ENCODE results near the gene STRN4.
A peak's percentile ranks its signal among the peaks of the same experiment; 100 is the strongest.
"Not testable (repeated sequence)": the region's sequence is repeated elsewhere in the genome, so short reads cannot be mapped to it uniquely, and the experiment has no call there.

The STRN4 gene

DNA sequence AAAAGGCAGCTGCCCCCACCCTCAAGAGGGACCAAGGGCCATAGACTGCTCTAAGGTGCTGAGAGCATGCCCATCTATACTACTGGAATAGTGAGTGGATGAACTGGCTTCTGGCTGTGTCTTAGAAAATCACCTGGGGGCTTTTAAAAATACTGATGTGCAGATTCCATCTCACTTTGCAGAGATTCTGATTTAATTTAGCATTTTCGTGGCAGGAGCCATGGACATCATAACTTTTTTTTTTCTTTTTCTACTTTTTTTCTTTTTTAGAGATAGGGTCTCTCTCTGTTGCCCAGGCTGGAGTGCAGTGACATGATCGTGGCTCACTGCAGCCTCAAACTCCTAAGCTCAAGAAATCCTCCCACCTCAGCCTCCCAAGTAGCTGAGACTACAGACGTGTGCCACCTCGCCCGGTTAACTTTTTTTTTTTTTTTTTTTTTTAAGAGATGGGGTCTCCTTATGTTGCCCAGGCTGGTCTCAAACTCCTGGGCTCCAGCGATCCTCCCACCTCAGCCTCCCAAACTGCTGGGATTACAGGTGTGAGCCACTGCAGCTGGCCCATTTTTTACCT lies 33.4 kb downstream of the STRN4 start:
- not testable (repeated sequence) for DNase-seq (ENCODE audit: low spot score)

DNA sequence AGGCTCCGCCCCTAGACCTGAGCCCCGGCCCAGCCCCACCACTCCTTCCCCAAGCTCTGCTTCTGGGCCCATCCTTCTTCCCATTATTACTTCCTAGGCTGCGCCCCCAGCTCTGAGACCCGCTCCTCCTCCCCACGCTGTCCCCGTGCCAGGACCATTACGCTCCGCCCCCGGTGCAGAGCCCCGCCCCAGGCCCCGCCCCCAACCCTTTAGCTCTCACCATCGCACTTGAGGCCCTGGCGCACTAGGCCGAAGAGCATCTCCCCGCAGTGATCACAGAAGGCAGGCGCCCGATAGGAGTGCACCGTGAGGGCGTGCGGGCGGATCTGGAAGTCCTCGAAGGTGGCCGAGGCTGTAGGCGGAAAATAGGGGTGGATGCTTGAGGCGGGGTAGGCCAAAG lies 35.6 kb downstream of the STRN4 start:
- no peak for DNase-seq (ENCODE audit: low spot score)

DNA sequence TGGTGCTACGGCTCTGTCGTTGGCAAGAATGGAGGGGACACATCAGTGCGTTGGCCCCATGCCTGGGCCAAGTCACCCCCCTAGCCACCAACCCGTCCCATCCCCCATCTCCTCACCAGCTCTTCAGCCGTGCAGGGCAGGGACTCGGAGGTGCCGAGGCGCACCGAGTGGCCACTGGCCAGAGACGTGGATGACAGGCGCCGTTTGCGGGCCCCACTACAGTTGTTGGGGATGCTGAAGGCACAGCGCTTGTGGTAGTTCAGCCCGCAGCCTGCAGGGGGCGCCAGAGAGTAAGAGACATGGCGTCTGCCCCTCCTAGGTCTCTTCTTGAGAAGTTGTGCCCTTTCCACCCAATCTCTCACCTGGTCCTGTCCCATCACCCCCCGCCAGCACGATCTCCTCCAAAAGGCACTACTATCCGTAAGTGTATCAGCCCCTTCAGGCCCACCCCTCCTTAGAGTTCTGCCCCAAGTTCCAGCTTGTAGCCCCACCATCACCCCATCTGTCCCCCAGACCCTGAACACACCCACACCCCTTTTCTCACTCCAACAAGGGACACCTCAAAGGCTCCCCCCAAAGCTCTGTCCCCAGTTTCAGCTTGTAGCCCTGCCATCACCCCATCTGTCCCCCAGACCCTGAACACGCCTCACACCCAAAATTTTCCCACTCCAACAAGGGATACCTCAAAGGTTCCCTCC lies 41.7 kb downstream of the STRN4 start:
- DNase-seq (ENCODE audit: low spot score), result no peak

DNA sequence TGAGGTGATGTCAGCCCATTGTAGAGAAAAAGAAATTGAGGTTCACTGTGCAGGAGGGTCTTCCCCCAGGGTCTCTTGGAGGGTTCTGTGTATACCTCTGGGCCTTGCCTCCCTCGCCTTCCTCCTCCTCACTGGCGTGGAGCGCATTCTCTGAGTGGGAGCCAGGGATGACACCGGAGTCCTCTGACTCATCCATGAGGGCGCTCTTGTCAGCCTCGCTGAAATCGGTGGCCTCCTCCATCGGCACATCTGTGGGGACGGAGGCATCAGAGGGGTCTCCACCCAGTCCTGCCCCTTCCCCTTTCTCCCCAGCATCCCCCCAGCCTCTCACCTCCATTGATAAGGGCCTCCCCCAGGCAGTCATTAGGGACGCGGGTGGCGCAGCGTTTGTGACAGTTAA lies 45.5 kb downstream of the STRN4 start:
- no peak for DNase-seq (ENCODE audit: low spot score)

DNA sequence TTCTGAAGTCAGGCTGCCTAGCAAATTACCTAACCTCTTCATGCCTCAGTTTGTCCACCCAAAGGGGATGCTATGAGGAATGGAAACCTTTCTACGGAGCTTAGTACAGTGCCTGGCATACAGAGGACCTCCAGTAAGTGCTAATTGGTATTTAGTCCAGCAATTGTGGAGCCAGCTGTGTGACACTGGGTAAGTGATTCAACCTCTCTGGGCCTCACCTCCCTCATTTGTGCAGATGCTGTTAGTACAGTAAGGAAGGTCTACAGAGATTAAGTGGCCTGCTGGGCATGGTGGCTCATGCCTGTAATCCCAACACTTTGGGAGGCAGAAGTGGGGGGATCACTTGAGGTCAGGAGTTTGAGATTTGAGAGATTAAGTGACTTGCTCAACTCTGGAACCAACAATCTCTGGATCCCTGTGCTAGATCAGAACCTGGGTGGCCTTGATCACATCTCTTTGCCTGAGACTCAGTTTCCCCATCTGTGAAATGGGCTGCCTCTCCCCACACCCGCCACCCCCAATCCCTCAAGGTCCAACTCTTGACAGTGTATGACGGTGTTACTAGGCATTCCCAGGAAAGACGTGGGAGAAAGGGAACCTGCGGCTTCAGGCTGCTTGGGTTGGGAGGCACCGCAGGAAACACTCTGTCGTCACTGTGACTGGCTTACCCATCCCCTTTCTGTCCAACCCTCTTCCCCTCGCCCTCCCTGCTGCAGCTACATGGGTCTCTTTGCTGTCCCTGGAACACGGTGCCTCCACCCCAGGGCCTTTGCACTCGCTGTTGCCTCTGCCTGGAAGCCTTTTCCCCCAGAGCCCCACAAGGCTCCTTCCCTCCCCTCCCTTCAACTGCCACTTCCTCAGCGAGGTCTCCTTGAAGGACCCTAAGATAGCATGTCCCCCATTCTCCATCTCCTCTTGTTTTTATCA lies 47.6 kb downstream of the STRN4 start:
- no peak for DNase-seq (ENCODE audit: low spot score)

DNA sequence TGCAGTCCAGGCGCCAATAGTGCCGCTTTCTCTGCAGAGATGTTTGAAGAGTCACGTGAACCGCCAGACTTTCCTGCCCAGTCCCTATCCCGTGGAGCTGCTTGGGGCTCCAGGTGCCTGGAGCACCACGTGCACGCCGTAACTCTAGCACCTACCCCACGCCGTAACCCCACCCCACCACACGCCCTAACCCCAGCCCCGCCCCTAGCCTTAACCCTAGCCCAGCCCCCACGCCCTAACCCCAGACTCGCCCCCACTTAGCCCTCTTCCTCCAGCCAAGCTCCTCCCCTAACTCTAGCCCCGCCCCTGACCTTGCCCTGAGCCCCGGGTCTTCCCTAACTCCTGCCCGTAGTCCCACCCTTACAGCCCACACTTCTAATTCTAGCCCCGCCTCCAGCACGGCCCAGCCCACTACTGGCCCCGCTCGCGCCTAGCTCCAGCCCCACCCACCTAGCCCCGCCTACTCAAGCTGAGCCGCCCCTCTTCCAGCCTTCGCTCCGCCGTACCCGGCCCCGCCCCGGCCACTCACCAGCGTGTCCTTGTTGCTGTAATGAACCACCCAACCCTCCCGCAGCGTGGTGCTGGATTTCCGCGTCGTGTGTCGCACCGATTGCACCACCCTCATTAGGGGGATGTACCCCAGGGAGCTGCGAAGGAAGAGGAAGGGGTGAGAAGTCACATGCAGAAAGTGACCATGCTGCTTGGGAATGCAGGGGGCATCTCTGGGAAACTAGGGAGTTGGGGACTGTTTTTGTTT lies 48.9 kb downstream of the STRN4 start:
- peak; percentile 97 for DNase-seq (ENCODE audit: low spot score)

DNA sequence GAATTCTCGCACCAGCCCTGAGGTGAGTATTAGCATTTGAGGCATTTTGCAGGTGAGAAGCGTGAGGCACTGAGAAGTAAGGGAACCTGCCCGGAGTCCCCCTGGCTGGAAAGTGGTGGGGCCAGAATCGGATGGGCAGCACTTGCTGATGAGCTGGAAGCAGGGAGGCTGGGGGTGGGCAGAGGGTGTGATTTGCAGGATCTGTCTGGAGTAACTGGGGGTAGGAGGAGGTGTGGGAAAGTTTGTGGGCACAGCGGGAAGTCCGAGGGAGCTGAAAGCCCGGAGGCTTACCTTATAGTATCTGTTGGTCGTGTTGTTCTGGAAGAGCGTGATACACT lies 49.4 kb downstream of the STRN4 start:
- DNase-seq (ENCODE audit: low spot score), result no peak

DNA sequence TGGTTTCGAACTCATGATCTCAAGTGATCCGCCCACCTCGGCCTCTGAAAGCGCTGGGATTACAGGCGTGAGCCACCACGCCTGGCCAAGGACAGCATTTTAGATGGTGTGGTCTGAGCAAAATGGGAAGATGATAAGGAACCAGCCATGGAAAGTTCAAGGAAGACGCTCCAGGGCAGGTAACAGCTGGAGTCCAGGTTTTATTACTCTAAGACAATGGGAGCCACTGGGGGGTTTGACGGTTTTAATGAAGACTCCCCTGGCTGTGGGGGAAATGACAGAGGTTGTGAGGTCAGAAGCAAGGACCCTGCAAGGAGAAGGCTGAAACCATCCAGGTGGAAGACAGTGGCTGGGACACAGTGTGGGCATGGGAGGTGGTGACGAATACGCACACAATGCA lies 50.2 kb downstream of the STRN4 start:
- no peak for DNase-seq (ENCODE audit: low spot score)

DNA sequence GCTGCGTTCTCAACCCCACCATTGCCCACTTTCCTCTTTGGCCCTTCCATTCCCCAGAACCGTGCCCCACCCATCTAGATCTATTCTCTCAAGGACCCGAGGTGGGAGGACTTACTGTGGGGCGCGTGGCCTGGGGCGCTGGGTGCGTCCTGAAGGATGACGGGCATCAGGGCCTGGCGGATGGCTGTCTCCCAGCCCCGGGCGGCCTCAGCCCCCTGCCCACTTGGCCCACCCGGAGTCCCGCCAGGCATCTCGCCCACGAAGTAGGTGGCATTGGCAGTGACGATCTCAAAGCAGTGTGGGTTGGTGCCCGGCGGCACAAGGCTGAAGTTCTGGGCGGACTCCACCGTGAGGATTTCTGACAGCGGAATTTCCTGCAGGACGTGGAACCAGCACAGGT lies 52.5 kb downstream of the STRN4 start:
- DNase-seq (ENCODE audit: low spot score), result no peak

DNA sequence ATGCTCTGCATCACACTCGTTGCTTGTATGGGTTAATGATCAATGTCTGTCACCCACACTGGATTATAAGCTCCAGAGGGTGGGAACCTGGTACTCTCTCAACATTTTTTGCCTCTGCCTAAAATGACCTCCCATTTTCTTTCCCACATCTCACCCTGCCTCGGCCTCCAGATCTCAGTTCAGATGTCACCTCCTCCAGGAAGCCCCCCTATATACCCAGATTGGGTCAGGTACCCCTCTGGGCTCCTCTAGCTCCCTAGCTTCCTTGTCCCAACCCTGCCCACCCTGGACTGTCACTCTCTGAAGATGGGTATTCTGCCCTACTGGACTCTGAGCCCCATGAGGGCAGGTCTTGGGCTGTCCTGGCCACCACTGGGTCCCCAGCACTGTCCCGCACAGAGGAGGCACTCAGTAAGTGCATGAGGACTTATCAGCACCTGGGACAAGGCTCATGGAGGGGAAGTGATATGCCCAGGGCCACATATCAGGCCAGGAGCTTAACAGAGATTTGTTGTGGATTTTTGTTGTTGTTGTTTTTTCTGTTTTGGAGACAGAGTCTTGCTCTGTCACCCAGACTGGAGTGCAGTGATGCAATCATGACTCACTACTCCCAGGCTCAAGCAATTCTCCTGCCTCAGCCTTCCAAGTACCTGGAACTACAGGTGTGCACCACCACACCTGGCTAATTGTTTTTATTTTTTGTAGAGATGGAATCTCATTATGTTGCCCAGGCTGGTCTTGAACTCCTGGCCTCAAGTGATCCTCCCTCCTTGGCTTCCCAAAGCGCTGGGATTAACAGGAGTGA lies 53.1 kb downstream of the STRN4 start:
- DNase-seq (ENCODE audit: low spot score), result no peak

DNA sequence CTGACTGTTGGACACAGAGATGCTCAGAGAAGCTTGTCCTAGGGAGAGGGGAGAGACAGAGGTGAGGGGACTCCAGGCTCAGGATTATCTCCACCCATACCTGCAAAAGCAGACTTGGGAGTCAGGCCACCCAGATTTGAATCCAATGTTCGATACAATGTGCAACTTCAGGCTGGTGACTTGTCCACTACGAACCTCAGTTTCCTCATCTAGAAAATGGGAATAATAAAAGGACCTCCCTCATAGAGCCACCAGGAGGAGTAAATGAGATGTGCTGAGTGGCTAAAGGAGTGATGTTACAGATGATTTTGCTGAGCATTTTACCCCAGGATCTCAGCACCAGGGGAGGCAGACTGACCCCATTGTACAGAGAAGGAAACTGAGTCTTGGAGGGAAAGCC lies 54.3 kb downstream of the STRN4 start:
- DNase-seq (ENCODE audit: low spot score), result no peak

DNA sequence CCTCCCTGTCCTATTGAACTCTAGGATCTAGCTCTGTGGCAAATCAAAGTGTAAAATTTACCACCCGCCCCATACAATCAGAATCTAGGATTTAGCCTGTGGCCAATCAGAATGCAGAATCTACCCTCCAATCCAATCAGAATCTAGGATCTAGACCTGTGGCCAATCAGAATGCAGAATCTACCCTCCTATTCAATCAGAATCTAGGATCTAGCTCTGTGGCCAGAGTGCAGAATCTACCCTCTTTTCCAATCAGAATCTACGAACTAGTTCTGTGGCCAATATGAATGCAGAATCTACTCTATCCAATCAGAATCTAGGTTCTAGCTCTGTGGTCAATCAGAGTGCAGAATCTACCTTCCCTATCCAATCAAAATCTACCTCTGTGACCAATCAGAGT lies 55.1 kb downstream of the STRN4 start:
- DNase-seq (ENCODE audit: low spot score), result no peak

DNA sequence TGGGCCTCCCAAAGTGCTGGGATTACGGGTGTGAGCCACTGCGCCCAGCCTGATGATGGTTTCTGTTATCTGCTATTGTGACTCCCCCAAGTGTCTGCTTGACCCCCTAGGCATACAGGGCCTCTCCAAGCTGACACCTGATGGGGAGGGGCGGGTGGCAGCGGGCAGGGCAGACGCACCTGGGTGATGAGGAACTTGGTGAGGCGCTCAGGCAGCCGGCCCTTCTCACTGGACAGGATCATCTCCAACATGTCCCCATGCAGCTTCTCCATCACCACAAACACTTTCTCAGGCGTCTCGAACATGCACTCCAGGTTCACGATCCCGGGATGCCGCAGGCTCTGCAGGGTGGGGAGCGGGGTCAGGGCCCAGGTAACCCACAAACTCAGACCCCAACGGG lies 56.9 kb downstream of the STRN4 start:
- no peak for DNase-seq (ENCODE audit: low spot score)

DNA sequence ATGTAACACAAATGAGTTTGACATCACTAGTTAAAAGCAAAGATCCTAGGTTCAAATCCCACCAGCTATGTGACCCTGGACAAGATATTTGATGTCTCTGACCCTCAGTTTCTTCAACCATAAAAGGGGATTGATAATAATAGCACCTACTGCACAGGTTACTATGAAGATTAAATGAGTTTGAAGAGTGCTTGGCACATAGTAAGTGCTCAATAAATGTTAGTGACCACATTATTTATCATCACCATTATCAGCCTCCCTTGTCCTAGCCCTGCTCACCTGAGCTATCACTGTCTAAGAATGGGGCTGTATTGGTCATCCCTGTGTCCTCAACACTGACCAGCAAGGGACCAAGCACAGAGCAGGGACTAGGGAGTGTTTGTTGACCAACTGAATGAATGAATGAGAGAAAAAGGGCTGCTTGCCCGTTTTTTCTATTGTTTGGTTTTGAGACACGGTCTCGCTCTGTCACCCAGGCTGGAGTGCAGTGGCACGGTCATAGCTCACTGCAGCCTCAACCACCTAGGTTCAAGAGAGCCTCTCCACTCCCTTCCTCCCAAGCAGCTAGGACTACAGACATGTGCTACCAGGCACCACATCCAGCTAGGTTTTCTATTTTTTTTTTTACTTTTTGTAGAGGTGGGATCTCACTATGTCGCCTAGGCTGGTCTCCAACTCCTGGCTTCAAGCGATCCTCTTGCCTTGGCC lies 58.7 kb downstream of the STRN4 start:
- DNase-seq (ENCODE audit: low spot score), result no peak

DNA sequence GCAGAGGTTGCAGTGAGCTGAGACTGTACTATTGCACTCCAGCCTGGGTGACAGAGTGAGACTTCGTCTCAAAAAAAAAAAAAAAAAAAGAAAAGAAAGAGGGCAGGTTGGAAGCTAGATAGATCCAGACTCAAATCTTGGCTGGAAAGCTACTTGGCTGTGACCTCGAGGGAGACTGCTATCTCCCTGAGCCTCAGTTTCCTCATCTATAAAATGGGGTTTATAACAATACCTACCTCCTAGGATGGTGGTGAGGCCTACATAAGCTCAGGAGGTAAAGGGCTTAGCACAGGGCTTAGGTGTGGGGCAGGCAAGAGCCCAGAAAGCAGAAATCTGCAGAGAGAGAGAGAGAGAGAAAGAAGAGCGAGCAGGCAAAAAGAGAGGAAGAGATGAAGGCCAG lies 61.1 kb downstream of the STRN4 start:
- DNase-seq (ENCODE audit: low spot score), result no peak

DNA sequence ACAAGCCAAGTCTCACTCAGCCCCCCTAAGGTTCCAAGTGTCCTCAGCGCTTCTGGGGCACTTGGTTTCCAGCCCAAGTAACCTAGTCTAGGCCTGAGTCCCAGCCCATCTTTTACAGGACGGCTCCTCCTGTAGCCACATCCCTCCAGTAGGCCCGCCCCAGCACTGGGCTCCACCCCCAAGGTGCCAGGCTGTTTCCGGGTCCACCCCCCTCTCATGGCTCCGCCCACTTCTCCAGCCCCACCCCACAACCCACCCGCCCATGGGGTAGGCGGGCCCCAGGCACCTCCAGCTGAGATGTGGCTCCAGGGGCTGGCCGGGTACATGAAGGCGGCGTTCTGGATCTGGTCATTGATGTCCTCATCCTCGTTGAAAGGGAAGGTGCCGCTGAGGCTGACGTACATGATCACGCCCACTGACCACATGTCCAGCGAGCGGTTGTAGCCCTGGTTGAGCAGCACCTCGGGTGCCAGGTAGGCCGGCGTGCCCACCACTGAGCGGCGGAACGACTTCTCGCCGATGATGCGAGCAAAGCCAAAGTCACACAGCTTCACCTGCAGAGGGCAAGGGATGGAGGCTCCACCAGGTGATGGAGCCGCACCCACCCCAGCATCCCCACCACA lies 68.0 kb downstream of the STRN4 start:
- DNase-seq (ENCODE audit: low spot score), result no peak

DNA sequence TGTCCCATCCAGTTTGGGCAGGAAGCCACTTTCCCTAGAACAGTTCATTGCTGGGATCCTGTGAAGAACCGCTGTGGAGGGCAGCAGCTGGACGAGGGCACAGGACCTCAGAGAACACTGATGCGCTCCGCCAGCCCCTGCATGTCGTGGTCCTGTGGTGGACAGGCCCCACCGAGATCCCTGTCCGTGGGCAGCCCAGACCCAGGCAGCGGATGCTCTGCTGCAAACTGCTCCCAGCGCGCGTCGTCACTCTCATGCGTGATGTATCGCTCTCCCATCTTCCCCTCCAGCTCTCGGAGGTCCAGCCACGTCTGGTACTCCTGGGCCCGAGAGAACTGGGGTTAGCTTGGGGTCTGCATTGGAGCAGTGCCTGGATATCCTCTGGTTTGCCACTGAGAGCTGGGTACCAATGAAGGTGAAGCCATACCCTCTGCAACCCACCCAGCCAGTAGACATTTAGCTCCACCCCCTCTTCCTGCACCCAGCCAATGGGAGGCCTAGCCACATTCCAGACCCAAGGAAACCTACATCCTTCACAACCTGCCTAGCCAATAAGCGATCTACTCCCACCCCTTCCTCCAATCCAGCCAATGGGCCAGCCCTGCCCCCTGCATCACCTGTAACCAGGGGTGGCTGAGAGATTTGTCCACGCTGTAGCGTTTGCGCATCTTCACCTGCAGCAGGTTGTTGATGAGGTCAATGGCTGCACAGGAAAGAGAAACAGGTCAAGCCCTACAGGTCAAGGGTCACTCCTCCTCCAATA lies 71.7 kb downstream of the STRN4 start:
- DNase-seq (ENCODE audit: low spot score), result peak; percentile 72

DNA sequence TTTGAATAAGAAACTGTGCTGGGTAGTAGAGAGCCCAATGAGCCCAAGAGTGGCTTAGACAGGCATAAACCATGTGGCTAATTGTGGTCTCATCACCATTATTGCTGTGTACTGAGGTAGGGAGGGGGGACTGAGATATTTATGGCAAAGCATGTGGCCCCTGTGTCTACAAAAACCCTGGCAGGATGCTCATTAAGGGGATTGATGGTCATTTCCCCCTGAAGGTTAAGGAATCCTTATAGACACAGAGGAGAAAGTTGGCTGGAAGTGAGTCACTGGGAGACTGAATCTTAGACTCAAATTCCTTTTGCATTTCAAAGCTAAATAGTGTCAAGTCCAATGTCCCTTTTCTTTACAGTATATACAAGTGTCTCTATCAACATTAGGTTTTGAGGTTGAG lies 75.4 kb downstream of the STRN4 start:
- no peak for DNase-seq (ENCODE audit: low spot score)
